Measurements from ENCODE around the gene SPTLC1.

DNA sequence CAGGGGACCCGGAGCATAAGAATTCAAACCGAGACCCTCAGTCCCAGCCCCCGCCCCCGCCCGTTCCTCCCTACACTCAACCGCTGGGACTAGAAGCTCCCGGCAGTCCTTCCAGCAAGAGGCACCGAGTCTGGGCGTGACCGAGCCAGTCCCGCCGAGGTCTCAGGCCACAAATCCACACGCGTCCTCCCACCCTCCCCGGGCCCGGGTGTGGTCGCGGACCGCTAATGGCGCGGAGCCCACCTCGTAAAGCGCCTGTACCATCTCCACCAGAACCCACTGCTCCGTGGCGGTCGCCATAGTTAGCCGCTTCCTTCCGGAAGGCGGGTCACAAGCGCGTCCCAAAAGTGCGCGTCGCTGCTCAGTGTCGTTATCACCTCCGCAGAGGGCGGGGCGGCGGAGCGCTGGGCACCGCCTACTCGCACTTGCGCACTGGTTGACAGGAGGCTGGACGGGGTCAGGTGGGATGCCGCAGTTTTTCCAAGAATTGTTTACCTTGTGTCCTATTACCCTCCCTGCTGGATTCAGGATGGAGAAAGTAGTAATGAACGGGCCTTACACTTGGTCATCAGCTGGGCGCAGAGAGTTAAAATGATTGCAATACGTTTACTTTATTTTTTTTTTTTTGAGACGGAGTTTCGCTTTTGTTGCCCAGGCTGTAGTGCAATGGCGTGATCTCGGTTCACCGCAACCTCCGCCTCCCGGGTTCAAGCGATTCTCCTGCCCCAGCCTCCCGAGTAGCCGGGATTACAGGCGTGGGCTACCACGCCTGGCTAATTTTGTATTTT is at the start of gene SPTLC1:
- TF ChIP-seq POLR2A (IDR thresholded peaks at IDR 0.05; ENCODE audit: low read depth, low read length): peak; percentile 94
- peak; percentile 88 for TF ChIP-seq POLR2AphosphoS5 (IDR thresholded peaks at IDR 0.05; ENCODE audit: low read depth, low read length)
- TF ChIP-seq TAF1 (IDR thresholded peaks at IDR 0.05; ENCODE audit: borderline replicate concordance, low read depth, low read length): peak; percentile 87; the same call in 1 of the 2 replicates
